Measurements from ENCODE around the gene RANBP3. TPM values are rescaled to one million over a fixed set of nuclear protein-coding genes. Genes with fewer than 3 reads are reported as not detected.

Gene RANBP3
- total RNA-seq, 3 donors from 2014 or later: 47.0 to 94.2 (median 60.5) TPM

- H3K36me3 ChIP-seq (ENCODE audit: low read depth): peaks cover 14% of the 10 kb centered on the region
- DNase-seq (no peak), ATAC-seq (no peak)
- H3K9me3 ChIP-seq: no peaks in the 10 kb centered on the region
- H3K4me3 ChIP-seq: no peak overlapping the region
- intact Hi-C loops (cut with DNase I, micrococcal nuclease): no loop called here
- H3K4me1 ChIP-seq (ENCODE audit: low read depth): peaks cover 13% of the 10 kb centered on the region
- TF ChIP-seq, protein P1, sequence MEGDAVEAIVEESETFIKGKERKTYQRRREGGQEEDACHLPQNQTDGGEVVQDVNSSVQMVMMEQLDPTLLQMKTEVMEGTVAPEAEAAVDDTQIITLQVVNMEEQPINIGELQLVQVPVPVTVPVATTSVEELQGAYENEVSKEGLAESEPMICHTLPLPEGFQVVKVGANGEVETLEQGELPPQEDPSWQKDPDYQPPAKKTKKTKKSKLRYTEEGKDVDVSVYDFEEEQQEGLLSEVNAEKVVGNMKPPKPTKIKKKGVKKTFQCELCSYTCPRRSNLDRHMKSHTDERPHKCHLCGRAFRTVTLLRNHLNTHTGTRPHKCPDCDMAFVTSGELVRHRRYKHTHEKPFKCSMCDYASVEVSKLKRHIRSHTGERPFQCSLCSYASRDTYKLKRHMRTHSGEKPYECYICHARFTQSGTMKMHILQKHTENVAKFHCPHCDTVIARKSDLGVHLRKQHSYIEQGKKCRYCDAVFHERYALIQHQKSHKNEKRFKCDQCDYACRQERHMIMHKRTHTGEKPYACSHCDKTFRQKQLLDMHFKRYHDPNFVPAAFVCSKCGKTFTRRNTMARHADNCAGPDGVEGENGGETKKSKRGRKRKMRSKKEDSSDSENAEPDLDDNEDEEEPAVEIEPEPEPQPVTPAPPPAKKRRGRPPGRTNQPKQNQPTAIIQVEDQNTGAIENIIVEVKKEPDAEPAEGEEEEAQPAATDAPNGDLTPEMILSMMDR (IDR thresholded peaks at IDR 0.05): no peak
Observed at GRCh38 chr19:5922161-5922545, 55.8 kb downstream of the RANBP3 start.

DNA sequence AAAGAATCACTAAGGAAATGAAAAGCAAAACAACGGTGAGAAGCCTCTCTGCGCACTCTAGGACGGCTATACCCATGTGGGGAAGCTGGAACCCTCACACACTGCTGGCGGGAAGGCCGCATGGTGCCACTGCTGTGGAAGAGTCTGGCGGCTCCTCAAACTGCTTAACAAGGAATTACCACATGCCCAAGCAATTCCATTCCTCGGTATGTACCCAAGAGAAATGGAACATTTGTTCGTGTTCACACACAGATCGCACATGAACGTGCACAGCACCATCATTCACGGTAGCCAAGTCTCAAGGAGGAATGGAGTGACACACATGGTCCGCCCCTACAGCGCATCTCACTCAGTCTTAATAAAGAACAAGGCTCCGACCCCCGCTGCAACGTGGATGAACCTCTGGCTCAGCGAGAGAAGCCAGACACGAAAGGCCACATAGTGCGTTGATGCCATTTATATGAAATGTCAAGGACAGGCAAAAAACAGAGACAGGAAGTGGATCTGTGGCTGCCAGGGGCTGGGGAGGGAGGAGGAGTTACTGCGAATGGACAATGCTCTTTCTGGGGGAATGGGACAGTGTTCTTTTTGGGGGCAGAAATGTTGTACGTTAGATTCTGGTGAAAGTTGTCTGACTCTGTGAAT is 56.3 kb downstream of the RANBP3 start:
- no peaks in the 10 kb centered on the region for H3K9me3 ChIP-seq
- no peak for DNase-seq
- no peak overlapping the region for H3K4me3 ChIP-seq
- H3K4me1 ChIP-seq (ENCODE audit: low read depth): peaks cover 10% of the 10 kb centered on the region
- ATAC-seq: no peak
- intact Hi-C loops (cut with DNase I, micrococcal nuclease): no loop called here
- TF ChIP-seq, protein P1 (IDR thresholded peaks at IDR 0.05): no peak
- peaks cover 14% of the 10 kb centered on the region for H3K36me3 ChIP-seq (ENCODE audit: low read depth)

GRCh38 chr19:5918463-5919079 is 59.4 kb downstream of the RANBP3 start:
- intact Hi-C loops (cut with DNase I, micrococcal nuclease): no loop called here
- no peaks in the 10 kb centered on the region for H3K9me3 ChIP-seq
- H3K4me3 ChIP-seq: no peak overlapping the region
- TF ChIP-seq, protein P1 (IDR thresholded peaks at IDR 0.05): no peak
- no peak for ATAC-seq
- peaks cover 14% of the 10 kb centered on the region for H3K4me1 ChIP-seq (ENCODE audit: low read depth)
- peaks cover 7% of the 10 kb centered on the region for H3K36me3 ChIP-seq (ENCODE audit: low read depth)
- DNase-seq: no peak

GRCh38 chr19:5917431-5918107 is 60.4 kb downstream of the RANBP3 start:
- peaks cover 14% of the 10 kb centered on the region for H3K4me1 ChIP-seq (ENCODE audit: low read depth)
- intact Hi-C loops (cut with DNase I, micrococcal nuclease): no loop called here
- no peak for ATAC-seq
- H3K4me3 ChIP-seq: no peak overlapping the region
- no peaks in the 10 kb centered on the region for H3K9me3 ChIP-seq
- peaks cover 4% of the 10 kb centered on the region for H3K36me3 ChIP-seq (ENCODE audit: low read depth)
- no peak for DNase-seq
- TF ChIP-seq, protein P1 (IDR thresholded peaks at IDR 0.05): no peak

- intact Hi-C loops (cut with DNase I, micrococcal nuclease): no loop called here
- Histone ChIP-seq H3K9me3 (no peaks in the 10 kb centered on the region), H3K4me1 (ENCODE audit: low read depth) (peaks cover 14% of the 10 kb centered on the region), H3K36me3 (ENCODE audit: low read depth) (no peaks in the 10 kb centered on the region), H3K4me3 (no peak overlapping the region)
- DNase-seq (no peak), ATAC-seq (no peak)
- TF ChIP-seq, protein P1 (IDR thresholded peaks at IDR 0.05): no peak
Observed at GRCh38 chr19:5916181-5916708, 61.7 kb downstream of the RANBP3 start.

Measured in mucosa of descending colon (tissue), 3 donors.